Femur (tissue), 1 donor: ENCODE results near the gene RENBP.
"Not testable (repeated sequence)": the region's sequence is repeated elsewhere in the genome, so short reads cannot be mapped to it uniquely, and the experiment has no call there.

Experiments
- DNase-seq: peaks from one replicate; pipeline ENCODE4 v3.0.0-alpha.2; 2017

RENBP gene

GRCh38 chrX:153944140-153944799, at the start of gene RENBP:
Gene RENBP, minus strand, starts transcription at chrX:153944643. Its CDS starts 33 bp downstream, at chrX:153944610.
- no peak for DNase-seq

- no peak for DNase-seq
Observed at GRCh38 chrX:153993978-153994377, 49.5 kb upstream of the RENBP start.

DNA sequence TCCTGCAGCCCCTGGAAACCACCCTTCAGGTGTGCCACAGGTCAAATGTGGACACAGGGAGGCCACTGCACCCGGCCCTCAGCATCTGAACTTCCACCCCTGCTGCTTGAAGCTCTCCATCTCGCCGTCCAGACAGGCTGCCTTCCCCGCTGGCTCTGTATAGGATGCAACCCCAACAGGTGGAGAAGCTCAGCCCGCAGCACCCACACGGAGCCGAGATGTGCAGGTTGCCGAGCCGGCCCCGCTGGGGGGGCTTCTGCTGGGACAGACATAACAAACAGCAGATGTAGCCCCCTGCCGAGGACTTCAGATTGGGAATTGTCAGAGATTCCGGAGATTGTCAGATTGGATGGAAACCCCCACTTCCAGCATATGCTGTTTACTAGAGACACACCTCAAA, 48.6 kb upstream of the RENBP start:
- DNase-seq: no peak

DNA sequence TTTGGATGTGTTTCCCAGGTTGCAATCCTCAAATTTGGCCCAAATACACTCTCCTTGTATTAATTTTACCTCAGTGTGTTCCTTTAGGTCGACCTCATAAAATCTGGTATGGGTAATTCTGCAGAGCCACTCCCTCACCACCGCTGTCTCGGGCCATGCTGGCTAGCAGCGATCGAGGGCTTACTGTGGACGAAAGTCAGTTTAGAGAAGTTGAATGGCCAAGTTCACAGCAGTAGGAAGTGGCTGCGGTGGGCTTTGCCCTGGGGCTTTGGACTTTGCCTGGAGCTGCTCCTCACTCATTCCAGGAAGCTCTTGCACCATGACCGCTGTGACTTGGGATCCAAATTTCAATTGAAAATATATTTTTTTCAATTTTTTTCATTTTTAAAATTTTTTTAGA, 47.7 kb upstream of the RENBP start:
- no peak for DNase-seq

DNA sequence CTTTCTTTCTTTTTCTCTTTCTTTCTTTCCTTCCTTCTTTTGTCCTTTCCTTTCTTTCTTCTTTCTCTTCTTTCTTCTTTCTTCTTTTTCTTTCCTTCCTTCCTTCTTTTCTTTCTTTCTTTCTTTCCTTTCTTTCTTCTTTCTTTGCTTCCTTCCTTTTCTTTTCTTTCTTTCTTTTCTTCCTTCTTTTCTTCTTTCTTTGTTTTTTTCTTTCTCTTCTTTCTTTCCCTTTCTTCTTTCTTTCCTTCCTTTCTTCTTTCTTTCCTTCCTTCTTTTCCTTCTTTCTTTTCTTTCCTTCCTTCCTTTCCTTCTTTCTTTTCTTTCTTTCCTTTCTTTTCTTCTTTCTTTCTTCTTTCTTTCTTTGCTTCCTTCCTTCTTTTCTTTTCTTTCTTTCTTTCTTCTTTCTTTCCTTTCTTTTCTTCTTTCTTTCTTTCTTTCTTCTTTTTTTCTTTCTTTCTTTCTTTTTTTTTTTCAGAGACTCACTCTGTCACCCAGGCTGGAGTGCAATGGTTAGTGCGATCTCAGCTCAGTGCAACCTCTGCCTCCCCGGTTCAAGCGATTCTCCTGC, 46.7 kb upstream of the RENBP start:
- no peak for DNase-seq

- DNase-seq: no peak
Observed at GRCh38 chrX:153989973-153990655, 45.7 kb upstream of the RENBP start.

GRCh38 chrX:153988493-153988892, 44.0 kb upstream of the RENBP start:
- no peak for DNase-seq

GRCh38 chrX:153984351-153985178, 40.1 kb upstream of the RENBP start:
- DNase-seq: no peak

GRCh38 chrX:153983321-153983801, 38.9 kb upstream of the RENBP start:
- no peak for DNase-seq

DNA sequence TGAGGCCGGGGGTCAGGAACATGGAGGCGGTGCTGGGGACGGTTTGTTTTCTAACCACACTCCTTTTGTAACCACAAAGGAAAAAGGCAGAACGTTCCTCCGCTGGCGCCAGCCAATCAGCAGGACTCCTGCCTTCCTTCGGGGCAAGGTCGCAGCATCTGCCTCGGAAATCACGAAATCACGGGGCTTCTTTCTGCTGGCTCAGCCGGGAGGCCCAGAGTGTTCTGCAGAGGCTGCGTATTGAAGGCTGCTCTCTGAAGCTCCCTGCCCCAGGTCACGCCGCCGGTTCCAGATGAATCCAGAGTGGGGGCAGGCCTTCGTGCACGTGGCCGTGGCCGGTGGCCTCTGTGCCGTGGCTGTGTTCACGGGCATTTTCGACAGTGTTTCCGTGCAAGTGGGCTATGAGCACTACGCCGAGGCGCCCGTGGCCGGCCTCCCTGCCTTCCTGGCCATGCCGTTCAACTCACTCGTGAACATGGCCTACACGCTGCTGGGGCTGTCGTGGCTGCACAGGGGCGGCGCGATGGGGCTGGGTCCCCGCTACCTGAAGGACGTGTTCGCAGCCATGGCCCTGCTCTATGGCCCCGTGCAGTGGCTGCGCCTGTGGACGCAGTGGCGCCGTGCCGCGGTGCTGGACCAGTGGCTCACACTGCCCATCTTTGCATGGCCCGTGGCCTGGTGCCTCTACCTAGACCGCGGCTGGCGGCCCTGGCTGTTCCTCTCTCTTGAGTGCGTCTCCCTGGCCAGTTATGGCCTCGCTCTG, 37.5 kb upstream of the RENBP start:
- DNase-seq: peak; percentile 61

DNA sequence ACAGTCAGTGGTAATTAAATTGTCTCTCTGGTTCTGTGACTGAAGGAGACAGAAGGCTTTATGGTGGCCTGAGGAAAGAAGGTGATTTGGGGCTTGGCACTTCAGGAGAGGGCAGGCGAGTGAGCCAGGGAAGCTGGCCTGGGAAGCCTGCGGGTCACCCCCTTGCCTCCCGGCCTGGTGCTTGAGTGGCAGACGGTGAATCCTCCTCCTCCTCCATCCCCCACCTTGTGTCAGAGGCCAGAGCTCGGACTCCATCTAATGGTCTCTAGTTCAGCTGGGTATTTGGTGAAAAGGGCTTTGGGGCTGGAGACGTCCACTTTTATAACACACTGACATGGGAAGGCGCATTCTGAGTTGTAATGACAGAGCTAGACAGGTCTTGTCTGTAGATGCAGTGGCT, 36.8 kb upstream of the RENBP start:
- DNase-seq: no peak

GRCh38 chrX:153980394-153980793, 36.0 kb upstream of the RENBP start:
- DNase-seq: not testable (repeated sequence)

DNA sequence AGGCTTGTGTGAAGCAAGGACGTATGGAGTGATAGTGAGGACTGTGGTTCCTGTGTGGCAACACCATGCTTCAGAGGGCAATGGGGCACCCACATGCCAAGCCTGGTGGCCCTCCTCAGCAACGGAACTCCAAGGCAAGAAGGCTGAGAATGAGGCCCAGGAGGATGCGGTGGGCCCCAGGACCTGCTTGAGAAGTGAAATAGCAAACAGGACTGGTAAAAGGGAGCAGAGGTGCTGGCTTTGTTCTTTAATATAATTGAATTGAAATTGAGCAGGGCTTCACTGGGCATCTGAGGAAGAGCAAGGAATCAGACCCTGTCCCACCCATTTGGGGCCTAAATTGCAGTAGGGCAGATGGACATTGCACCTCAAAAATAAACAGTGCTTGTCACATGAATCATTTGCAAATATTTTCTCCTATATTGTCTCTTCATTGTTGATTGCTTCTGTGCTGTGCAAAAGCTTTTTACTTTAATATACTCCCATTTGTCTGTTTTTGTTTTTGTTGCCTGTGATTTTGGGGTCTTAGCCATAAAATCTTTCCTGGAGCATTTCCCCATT, 30.4 kb upstream of the RENBP start:
- DNase-seq: no peak

DNA sequence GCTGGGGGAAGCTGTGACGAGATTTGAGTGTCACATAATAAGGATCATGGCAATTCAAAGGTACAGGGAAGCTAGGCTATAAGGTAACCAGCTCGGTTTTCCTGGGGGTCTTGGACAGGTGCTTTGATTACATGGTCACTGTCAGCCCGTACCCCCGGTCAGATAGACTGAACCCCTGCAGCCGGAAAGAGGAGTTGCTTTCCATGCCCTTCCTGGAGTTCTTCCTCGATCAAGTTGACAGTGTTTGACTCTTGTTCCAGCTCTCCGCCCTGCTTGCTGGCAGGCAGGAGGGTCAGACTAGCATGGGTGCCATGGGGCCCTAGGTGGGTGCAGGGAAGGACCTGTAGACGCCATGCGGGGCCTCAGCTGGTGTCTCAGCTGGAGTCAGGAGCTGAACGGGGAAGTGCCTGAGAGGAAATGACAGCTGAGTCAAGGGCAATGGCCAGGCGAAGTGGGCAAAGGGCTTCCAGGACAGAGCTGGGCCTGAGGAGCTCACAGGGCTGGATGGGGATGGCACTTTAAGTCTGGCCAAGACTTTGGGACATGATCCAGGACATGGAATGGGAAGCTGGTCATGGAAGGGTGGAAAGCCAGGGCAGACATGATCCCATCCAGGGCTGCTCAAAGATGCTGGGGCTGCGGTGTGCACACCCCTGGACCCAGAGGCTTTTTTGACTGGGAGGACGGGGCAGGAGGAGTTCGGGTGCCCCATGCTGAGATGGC, 29.7 kb upstream of the RENBP start:
- DNase-seq: no peak

GRCh38 chrX:153973127-153974002, 28.9 kb upstream of the RENBP start:
- DNase-seq: no peak

DNA sequence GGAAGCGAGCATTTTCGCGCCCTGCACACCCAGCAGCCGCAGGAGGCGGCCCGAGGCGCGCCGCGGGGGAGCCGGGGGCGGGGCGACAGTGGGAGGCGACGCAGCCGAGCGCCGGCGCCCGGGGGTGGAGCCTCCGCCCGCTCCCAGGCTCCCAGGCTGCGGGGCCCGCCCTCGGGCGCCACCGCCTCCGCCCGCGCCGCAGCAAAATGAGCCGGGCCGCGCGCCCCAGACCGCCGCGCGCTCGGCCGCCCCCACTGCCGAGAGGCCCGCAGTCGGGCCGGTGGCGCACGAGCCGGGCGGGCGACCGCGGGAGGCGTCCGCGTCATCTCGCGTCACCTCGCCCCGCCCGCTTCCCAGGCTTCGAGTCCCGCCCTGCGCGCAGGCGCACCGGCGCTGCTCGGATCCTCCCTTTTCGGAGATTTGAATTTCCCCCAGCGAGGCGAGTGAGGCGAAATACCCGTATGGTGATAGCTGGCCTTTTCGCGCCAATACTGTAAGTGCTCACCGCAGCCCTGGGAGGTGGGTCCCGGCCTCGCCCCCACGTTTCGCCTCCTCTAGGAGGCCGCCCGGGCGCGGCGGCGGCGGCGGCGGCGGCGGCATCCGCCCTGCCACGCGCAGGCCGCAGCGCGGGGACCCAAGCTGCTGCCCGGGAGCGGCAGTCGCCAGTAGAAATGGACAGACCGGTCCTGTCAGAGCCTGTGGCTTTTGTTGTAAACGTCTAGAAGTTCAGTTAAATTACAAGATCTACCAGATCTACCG, 28.1 kb upstream of the RENBP start, which contains the start of gene TMEM187:
TSS of gene TMEM187 (plus strand) at position 387 of the 759 bp plus-strand sequence. CDS start 9,309 bp downstream, outside the sequence.
- DNase-seq: peak; percentile 93

DNA sequence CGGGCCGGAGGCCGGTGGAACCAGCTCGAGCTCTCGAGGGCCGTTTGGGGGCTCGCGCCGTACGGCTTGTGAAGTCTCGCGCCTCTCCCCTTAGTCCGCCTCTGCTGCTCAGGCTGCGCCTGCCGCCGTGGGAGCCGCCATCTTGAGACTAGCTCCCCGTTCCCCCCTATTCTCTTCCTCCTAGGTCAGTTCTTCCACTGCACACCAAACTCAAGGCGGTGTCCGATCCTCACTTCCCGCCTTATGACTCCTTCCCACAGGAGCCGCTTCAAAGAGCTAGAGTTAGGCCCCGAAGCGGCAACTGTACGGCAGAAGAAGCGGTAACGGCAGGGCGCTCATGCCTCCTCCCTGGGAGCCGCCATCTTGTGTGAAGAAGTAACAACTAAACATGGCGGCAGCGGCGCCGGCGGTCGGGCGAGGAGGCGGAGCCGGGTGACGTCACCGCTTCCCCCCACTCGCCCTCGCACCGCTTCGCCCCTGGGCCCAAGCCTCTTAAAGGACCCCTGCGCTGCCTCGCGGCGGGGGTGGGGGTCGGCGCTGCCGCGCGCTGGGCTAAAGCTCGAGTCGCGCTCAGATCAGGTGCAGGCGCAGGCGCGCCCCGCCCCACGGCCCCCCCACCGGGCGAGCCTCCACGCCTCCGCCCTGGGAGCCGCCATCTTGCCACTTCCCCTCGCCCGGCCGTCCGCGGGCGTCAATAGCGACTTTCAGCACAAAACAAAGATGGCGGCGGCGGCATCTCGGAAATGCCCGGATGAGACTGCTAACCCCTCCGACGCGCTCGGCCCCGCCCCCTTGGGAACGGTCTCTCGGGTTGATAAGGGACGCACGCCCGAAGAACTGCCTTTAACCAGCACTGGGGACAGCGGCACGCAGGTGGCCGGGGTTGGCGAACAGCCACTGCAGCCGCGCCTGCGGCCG, 27.3 kb upstream of the RENBP start, which contains the start of gene HCFC1:
TSS of gene HCFC1 (minus strand) at position 369 of the 918 bp plus-strand sequence. CDS start 978 bp downstream, outside the sequence.
- peak; percentile 97 for DNase-seq

DNA sequence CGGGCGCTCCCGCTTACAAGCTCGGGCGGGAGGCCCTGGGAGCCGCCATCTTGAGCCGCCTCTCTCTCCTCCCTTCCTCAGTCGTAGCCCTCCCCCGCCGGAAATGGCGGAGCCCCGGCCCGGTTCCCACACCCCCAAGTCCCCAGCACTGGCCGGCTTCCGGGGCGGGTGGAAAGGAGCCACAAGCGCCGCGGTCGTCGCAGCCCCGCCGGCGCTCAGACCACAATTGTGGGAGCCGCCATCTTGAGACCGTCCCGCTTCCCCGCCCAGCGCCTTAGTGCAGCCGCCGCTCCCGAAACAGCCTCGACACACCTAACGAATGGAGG, 26.6 kb upstream of the RENBP start:
- DNase-seq: peak; percentile 95
